DND-41 (cell line): Measurements from ENCODE around the gene TRPC4AP.

ENCODE experiments used
- CTCF ChIP-seq: IDR thresholded peaks from 2 replicates; pipeline ENCODE4 v1.5.1; 2012; ENCODE audit warnings: borderline replicate concordance, low read length, moderate library complexity, mild to moderate bottlenecking; ENCODE audit not compliant: poor library complexity, severe bottlenecking; ENCODE audit errors: extremely low read depth
- EZH2 ChIP-seq: IDR thresholded peaks from 3 replicates; pipeline ENCODE4 v1.6.1; 2012; ENCODE audit warnings: borderline replicate concordance, low read depth, mild to moderate bottlenecking, moderate library complexity, low read length, inconsistent platforms; ENCODE audit not compliant: severe bottlenecking

DNA sequence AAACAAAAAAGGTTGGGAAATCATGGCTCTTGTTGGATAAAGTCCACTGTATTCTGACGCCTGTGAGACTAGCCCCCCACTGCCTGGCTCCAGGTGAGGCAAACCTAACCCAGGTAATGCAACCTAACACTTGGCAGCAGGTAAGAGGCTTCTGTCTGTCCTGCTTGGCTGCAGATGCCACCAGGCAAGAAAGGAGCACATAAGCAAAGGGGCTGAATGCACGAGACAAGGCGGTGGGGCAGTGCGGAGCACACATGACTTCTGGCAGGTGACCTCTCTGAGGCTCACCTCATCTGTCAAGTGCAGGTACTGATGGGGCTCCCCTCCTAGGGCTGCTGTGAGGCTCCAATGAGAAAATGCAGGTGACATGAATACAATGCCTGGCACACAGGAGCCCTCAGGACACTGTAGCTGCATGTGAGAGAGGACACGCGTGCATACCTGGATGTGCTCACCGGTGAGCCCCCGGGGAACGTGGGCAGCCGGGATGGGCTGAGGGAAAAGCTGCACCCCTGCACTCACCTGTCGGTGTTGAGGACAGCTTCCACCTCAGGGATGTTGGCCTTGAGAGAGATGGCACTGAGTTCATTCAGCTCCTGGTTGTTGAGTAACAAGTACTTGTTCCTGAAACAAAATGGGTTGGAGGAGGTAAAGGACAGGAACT, 82.8 kb downstream of the TRPC4AP start:
- no peak for TF ChIP-seq CTCF
- TF ChIP-seq EZH2 = no peak
